ENCODE data around the gene SPATA16. TPM values are rescaled to one million over a fixed set of nuclear protein-coding genes. Genes with fewer than 3 reads are reported as not detected.

SPATA16 gene
- total and polyA plus RNA-seq, 2 of the 13 experiments (the other 11 are each of a cell fraction or from before 2014, with no cell fraction given), result not detected

- no peak overlapping the region for H3K4me2 ChIP-seq (ENCODE audit: low read depth, low read length)
- CTCF ChIA-PET (ENCODE audit: low intra/inter-chr PET ratio, low total read pairs), result no interaction called here
- ATAC-seq (no peak), DNase-seq (ENCODE audit: low spot score) (no peak), FAIRE-seq (no peak)
- H3K4me3 ChIP-seq (replicated peaks in 1 of 3; ENCODE audit: insufficient read depth in 1 of 3, low read depth in 2 of 3, low read length in 3 of 3), result no peak overlapping the region
- no TSS peak for BruUV-seq (replicated peaks)
- POLR2A ChIA-PET, result no interaction called here
- H3K79me2 ChIP-seq (ENCODE audit: insufficient read depth, low read length), result no peaks in the 10 kb centered on the region
- no peak overlapping the region for H3K9ac ChIP-seq (ENCODE audit: insufficient read depth, low read depth, low read length)
- no peak for TF ChIP-seq TRAFD1 (CRISPR knock-in tag; IDR thresholded peaks at IDR 0.05; ENCODE audit: borderline replicate concordance)
- no peak for TF ChIP-seq NCOA1 (CRISPR knock-in tag; IDR thresholded peaks at IDR 0.05)
- TF ChIP-seq, protein P1, sequence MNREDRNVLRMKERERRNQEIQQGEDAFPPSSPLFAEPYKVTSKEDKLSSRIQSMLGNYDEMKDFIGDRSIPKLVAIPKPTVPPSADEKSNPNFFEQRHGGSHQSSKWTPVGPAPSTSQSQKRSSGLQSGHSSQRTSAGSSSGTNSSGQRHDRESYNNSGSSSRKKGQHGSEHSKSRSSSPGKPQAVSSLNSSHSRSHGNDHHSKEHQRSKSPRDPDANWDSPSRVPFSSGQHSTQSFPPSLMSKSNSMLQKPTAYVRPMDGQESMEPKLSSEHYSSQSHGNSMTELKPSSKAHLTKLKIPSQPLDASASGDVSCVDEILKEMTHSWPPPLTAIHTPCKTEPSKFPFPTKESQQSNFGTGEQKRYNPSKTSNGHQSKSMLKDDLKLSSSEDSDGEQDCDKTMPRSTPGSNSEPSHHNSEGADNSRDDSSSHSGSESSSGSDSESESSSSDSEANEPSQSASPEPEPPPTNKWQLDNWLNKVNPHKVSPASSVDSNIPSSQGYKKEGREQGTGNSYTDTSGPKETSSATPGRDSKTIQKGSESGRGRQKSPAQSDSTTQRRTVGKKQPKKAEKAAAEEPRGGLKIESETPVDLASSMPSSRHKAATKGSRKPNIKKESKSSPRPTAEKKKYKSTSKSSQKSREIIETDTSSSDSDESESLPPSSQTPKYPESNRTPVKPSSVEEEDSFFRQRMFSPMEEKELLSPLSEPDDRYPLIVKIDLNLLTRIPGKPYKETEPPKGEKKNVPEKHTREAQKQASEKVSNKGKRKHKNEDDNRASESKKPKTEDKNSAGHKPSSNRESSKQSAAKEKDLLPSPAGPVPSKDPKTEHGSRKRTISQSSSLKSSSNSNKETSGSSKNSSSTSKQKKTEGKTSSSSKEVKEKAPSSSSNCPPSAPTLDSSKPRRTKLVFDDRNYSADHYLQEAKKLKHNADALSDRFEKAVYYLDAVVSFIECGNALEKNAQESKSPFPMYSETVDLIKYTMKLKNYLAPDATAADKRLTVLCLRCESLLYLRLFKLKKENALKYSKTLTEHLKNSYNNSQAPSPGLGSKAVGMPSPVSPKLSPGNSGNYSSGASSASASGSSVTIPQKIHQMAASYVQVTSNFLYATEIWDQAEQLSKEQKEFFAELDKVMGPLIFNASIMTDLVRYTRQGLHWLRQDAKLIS (CRISPR knock-in tag; IDR thresholded peaks at IDR 0.05), result no peak
- no peak for TF ChIP-seq TAF15 (IDR thresholded peaks at IDR 0.05; ENCODE audit: low read depth, low read length, poor library complexity, severe bottlenecking)
- no peak for TF ChIP-seq ZNF724P (CRISPR knock-in tag; IDR thresholded peaks at IDR 0.05; ENCODE audit: borderline replicate concordance)
- TF ChIP-seq ZNF766 (CRISPR knock-in tag; IDR thresholded peaks at IDR 0.05; ENCODE audit: borderline replicate concordance), result no peak
- TF ChIP-seq ZNF709 (CRISPR knock-in tag; IDR thresholded peaks at IDR 0.05), result no peak
- TF ChIP-seq NR2C2 (CRISPR knock-in tag; IDR thresholded peaks at IDR 0.05; ENCODE audit: borderline replicate concordance), result no peak
- TF ChIP-seq SATB2 (CRISPR knock-in tag; IDR thresholded peaks at IDR 0.05), result no peak
- no peak for TF ChIP-seq SRF (IDR thresholded peaks at IDR 0.05; ENCODE audit: low read depth, low read length)
- no peak for TF ChIP-seq NFE2L2 (IDR thresholded peaks at IDR 0.05; ENCODE audit: low read length)
- TF ChIP-seq, protein P2, sequence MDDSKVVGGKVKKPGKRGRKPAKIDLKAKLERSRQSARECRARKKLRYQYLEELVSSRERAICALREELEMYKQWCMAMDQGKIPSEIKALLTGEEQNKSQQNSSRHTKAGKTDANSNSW (CRISPR knock-in tag; IDR thresholded peaks at IDR 0.05; ENCODE audit: borderline replicate concordance), result no peak
- no peak for TF ChIP-seq TIGD3 (CRISPR knock-in tag; IDR thresholded peaks at IDR 0.05; ENCODE audit: borderline replicate concordance)
- no peak for TF ChIP-seq ZBTB43 (CRISPR knock-in tag; conservative IDR thresholded peaks at IDR 0.05)
- no peak for TF ChIP-seq MIER2 (CRISPR knock-in tag; IDR thresholded peaks at IDR 0.05)
- in situ Hi-C loops (cut with HindIII; ENCODE audit: extremely low pct_ligation_motif_present, low pct_unique_long_range_greater_than_20kb) (no loop called here), intact Hi-C loops (cut with micrococcal nuclease; ENCODE audit: unreplicated experiment) (no loop called here)
- H4K20me1 ChIP-seq (ENCODE audit: insufficient read depth, low read length), result no peaks in the 10 kb centered on the region
- no peaks in the 10 kb centered on the region for H3K36me3 ChIP-seq (replicated peaks in 1 of 2; ENCODE audit: control insufficient read depth in 1 of 2, insufficient read depth in 2 of 2, low read length in 2 of 2)
- WGBS (ENCODE audit: low lambda C conversion rate), result 5% methylated on average over 4 of the region's 4 CpGs
- H3K4me1 ChIP-seq (ENCODE audit: insufficient read depth, low read length), result no peaks in the 10 kb centered on the region
- H3K27ac ChIP-seq (ENCODE audit: extremely low read length, insufficient read depth, low read length), result no peak overlapping the region
- H3K27me3 ChIP-seq (ENCODE audit: control insufficient read depth in 1 of 2, insufficient read depth in 2 of 2, low read length in 2 of 2), result no peaks in the 10 kb centered on the region
- H3K9me3 ChIP-seq (ENCODE audit: low read length), result no peaks in the 10 kb centered on the region
- H2AFZ ChIP-seq (ENCODE audit: low read length), result no peak overlapping the region
Observed at GRCh38 chr3:173078525-173078924, 62.5 kb downstream of the SPATA16 start.
